Activated T-cell treated with anti-CD3 and anti-CD28 coated beads for 1 hour (primary cell): ENCODE results near the gene HOTAIR.

Experiments
- DNase-seq: peaks from one replicate; pipeline ENCODE4 v3.0.0-alpha.2; 2020; ENCODE audit warnings: low read depth

HOTAIR gene

GRCh38 chr12:53928054-53928835 lies 46.5 kb downstream of the HOTAIR start:
- no peak for DNase-seq

DNA sequence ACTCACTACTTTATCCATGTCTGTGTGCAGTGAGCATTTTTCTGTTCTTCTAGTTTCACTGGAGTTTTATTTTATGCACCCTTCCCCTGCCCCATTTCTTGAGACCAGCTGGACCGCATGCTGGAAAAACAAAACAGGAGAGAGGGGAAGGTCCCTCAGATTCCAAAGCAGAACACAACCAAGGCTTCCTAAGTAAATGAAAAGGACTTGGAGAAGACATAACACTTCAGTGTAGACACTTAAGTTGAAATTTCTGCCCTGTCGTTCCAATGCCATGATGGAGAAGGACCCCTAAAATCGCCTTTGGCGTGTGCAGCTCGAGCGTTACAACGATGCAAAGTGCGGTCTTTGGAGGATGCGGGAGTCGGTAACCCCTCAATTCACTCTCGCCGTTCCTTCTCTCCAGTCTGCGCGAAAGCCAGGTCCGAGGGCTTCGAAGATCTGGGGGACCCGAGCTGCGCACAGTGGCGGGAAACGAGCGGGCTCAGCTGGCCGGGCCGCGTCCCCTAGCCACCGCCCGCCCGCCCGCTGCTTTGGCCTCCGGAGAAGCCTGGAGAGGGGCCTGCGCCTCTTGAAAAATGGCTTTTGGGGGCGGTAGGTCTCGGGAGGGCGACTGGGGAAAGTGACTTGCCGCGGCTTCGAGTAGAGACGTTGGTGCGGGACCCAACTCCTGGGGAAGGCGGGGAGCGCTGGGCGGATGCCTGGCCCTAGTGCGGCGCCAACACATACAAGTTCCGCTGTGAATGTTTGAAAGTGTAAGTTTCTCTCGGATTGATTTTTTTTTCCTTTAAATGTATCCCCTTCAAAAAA lies 47.3 kb downstream of the HOTAIR start:
- DNase-seq = no peak

GRCh38 chr12:53924521-53925405 lies 50.0 kb downstream of the HOTAIR start:
- DNase-seq = no peak

DNA sequence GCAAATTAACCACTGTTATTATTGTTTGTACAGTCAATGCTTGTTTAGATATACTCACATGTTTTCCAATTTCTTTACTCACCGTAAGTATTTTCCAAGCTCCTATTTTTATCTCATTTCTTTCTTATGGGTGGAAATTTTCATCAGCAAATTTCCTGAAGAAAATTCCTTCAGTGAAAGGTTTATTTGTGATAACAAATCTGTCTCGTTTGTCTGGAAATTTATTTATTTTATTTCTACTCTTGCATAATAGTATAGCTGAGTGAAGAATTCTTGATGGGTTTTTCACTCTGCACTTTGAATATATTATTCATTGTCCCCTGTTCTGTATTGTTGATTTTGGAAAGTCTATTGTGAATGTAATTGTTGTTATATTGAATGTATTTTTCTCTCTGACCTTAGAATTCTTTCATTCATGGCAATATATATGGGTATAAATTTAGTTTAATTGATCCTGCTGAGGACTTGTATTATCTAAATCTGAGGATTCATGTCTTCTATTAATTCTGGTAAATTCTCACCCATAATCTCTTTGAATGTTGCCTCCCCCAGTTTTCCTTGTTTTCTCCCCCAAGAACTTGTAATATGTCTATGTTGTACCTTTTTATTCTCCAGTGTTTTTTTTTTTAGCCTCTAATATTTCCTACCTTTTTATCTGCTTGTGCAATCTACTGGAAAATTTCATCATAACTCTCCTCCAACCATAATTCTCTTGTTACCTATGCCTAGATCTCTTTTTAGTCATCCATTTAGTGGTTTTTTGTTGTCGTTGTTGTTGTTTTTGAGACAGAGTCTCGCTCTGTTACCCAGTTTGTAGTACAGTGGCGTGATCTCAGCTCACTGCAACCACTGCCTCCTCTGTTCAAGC lies 57.7 kb downstream of the HOTAIR start:
- DNase-seq = no peak
